Measurements from ENCODE around the gene KCNF1.

KCNF1 gene

DNA sequence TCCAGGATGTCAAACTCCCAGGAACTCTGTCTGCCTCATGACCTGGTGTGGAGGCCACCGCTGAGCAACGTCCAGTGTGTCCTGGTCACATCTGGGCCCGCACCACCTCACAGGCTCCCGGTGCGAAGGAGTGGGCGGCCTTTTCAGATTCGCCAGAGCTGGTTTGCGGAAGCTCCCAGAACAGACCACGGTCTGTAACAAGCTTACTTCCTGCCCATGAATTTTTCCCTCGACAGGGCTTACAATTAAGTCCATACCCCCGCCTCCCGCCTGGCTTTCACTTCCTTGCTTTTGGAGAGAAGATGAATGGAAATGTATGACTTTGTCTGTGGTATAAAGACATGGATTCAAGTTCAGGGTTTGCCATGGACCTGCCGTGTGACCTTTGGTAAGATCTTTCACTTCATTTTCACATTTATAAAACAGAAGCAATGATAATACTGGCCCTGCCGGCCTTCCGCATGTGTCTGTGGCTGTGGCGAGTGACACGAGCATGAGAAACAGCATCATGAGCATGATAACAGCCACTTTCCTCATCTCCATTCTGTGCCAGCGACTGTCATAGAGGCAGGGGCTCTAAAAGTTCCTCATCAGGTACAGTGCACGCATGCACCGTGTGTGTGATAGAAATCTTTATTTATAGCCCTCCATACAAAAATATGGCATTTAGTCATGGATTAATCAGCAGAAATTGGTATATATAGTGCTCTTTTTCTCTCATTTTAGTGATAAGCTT is 31.0 kb upstream of the KCNF1 start:
- DNase-seq: peak; percentile 52

DNA sequence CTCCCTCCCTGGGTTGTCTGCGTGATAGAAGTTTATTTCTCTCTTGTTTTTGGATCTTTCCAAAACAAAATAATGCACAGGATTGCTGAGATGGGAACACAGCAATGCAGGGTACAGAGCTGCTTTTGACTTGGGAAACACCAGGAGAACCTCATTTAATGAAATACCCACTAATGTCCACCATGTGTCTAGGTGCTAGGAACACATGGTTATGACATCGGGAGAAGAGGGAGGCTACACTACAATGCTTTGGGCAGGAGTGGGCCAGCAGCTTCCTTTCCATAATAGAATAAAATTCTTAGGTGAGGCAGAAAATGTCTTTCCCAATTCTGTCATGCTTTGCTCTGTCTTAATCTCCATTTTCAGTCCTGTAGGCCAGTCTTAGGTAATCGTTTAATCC is 29.2 kb upstream of the KCNF1 start:
- no peak for DNase-seq

DNA sequence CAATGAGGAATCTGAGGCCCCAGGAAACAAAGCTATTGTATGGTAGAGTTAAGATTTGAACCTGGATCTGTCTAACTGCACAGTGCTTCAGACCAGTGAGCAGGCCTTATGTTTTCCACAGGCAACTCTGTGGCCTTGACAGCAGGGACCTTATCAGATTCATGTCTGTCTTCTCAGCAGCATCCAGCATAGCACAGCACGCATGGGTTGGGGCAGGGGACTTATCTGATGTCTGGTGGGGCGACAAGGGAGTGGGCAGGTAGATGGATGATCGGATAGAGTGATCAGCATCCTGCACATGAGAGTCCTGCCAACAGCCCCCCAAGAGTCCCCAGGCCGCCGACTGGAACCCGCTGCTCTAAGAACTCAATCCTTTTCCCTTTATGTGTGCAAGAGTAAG is 28.7 kb upstream of the KCNF1 start:
- no peak for DNase-seq

DNA sequence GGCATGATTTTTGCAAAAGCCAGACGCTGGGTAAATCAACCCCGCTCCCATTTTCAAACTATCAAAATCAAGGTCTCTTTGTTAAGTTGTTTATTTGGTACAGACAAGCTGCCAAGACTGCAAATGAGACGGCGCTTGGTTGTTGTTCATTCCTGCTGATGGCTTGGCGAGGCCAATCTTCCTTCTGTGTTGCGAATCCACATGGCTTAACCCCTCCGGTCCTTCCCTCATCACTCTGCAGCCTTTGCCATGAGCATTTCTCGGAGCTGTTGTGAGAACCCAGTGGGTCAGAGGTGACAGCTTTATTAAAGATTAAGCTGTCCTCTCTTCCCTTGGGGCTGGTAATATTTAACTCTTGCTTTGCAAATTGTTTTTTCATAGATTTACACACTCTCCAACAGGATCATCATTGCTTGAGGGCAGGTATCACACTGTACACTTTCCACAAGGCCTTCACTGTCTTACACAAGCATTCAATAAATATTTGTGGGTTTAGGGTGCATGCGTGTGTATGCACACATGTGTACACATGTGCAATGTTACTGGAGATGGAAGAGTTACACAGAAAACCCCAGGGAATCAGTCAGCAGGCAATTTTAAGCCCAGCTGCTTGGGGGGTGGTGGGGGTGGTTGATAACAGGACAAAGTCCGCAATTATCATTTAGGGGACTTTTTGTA is 27.8 kb upstream of the KCNF1 start:
- no peak for DNase-seq

DNA sequence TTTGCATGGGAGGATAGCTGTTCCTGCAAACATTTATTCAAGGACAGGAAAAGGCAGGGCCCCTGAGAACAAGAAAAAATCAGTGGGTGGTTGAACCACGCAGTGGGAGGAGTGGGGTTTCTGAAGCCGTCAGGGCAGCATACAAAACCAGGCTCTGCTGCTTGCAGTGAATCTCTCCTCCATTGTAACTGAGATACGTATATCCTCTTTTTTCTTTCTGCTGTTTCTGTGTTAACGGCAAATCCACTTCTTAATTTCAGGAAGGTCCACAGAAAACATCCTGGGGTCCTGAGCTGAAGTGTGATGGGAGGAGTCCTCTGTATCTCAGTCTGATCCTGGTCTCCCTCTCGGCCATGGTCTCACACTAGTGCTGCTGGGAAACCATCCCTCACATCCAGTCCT is 27.2 kb upstream of the KCNF1 start:
- DNase-seq: no peak

DNA sequence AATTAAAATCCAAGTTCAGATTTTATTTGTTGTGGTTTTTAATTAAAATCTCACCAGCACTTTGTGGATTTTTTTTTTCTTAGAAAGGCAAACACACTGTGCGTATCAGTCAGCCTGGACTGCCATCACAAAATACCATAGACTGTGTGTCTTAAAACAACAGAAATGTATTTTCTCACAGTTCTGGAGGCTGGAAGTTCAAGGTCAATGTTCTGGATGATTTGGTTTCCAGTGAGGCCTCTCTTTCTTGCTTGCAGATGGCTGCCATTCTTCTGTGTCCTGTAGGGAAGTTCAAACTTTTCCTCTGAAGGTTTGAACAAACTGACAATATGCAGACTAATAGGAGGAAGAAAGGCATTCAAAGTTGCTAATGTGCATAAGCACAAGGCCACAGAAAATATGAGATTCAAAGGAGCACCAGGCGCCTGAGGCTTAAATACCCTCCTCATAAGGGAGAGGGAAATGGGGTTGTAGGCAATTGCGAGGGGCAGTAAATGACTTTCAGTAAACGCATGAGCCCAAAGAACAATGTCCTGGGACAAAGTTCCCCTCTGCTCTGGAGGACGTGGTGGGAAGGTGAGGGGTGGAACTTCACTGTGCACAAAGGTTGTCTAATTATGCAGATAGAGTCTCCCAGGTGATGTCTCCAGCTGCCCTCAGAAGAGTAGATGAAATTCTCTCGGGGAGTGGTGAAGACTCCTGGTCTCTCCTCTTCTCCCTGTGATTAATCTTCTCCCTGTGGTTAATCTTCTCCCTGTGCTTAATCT is 26.5 kb upstream of the KCNF1 start:
- DNase-seq: no peak

DNA sequence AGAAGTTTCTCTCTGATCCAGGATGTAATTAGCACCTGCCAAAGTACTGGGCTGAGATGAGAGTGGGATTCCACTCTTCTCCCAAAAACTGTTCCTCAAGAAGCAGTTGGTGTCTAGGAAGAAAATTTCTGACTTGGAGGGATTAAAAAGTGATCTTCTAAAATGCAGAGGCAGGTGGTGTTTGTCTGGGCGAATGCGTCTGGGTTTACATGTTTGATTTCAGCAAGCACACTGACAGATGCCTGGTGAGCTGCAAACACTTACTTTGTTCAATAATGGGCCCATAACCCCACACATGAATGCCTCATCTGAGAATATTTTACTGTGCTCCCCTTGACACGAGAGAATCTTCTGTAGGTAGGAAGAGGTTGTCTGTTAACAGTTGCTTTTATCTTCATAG is 24.3 kb upstream of the KCNF1 start:
- DNase-seq: no peak

DNA sequence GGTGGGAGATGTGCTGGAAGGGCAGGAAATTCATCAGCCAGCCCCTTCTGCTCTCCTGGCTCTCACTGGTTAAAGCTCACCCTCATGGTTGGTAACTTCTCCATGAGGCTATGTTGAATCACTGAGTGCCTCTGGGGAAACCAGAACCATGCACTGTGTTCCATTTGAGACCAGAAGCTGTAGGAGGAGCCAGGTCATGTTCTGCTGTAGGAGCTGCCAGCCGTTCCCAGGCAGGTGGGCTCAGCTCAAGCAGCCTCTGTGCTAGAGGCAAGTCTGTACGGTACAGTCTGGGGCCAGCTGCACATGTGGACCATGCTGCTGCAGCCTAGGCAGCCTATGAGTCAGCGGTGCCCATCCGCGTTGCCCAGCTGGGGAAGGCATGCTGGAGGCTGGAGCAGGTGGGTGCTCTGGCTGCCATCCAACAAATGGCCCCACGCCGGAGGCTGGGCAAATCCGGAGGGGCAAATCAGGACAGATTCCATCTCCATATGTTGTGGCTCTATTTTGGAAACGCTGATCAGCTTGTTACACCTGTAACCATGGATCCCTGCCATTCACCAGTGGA is 22.0 kb upstream of the KCNF1 start:
- DNase-seq: no peak

DNA sequence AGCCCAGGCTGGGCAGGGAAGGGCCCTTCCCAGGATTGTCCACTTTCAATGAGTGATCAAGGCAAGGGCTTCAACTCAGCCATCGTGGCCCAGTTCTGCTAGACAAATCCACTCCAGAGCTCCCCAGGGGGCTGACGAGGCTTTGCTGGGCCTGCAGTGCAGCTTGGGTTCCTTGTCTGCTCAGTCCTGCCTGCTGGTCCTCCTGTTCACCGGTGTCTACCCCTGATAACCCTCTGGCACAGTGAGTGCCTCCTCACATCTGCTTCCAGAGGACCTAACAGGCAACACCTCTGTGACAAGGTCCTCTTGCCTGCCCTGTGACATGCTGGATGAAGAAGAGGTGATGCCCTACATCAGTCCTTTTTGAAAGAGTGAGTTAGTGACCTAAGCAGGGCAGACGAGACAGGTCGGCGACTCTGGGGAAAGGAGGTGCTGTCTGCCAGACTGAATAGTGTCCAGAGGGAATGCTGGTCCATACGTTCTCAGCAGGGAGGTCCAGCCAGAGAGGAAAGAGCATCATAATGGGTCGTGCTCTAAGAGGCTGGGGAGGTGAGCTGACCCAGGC is 20.9 kb upstream of the KCNF1 start:
- no peak for DNase-seq

DNA sequence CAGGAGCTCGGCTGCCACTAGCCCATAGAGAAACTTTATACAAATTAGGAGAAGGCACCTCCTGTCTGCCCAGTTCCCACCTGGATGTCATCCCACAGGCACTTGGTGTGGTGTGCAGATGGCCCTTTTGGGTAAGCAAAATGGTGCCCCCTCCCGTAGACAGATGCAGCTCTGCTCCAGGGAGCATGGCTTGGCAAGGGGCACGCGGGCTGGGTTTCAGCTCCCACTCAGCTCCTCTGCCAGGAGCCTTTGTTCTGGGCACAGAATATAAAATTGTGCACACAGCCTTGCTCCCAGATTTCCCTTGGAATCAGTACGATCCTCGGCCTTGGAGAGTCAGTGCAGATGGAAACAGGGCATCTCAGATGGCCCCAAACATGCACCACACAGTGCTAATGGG is 20.3 kb upstream of the KCNF1 start:
- no peak for DNase-seq

DNA sequence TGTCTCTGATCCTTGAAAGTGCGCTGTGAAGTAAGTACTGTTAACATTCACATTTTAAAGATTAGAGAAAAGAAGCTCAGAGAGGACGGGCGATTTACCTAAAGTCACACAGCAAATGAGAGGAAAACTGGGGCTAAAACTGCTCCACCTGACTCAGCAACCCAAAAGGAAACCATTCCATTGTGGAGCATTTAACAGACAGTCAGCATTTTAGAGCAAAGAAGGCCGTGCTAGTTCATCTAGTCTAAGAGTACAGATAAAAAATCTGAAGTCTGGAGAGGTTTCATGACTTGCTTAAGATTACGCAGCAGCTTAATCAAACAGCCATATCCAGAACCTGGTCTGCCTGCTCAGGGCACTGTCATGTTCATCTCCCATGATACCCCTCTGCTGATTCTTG is 19.9 kb upstream of the KCNF1 start:
- no peak for DNase-seq

DNA sequence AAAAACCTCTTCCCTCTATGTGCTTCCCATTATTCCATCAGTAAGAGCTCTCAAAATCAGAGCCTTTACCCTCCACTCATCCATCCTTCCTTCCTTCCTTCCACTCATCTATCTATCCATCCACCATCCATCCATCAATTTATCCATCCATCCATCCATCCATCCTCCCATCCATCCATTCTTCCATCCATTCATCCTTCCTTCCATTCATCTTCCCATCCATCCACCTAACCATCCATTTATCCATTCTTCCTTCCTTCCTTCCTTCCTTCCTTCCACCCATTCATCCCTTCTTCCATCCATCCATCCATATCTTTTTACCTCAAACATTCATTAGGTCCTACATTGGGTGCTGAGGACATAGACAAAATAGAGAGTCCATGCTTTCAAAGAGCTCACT is 19.4 kb upstream of the KCNF1 start:
- DNase-seq: no peak

DNA sequence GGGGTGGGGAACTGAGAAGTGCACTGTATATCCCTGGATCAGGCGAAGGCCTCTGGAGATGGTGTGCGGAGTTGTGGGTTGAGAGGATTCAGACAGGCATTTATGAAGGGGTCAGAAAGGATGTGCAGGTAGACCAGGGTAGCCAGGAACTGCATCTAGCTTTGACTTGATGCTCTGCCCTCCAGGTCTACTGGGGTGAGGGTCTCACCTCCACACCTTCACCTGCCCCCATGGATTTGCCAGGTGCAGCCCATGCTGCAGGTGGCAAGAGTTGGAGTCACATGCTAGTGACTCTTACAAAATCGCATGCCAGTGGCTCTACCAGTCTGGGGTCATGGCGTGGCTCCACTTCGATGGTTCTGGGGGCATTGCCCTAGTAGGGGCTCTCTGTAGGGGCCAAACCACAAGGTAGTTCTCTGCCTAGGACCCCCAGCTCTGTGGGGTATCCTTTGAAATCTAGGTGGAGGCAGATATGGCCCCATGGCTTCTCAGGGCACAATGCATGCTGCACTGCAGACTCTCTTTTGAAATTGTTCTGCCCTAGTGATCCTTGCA is 18.9 kb upstream of the KCNF1 start:
- no peak for DNase-seq

DNA sequence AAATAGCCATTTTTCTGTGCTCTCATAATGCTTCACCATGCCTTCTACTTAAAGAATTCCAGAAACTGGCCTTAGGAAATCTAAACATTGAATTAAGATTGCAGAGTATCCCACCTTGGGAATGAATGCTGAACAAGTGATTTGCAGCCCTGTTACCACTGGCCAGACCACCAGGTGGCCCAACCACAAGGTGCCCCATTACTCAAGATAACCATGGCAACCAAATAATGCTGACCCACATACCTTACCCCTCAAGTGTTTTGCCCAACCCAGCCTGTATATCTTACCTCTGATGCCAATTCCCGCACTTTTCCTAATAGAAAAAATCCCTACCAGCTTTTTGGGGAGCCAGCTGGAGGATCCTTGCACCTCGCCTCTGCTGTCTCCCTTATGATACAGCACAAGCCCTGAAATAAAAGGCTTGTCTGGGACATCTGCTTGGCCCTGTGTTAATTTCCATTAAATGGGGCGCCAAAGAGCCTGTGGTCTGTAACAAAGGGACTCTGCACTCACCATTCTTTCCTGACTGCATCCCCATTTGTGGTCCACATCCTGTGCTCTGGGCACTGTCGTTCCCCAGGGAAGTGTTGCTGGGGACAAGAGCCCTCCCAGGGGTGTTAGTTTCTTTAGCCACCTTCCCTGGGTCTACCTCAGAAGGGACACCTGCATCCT is 17.3 kb upstream of the KCNF1 start:
- no peak for DNase-seq

DNA sequence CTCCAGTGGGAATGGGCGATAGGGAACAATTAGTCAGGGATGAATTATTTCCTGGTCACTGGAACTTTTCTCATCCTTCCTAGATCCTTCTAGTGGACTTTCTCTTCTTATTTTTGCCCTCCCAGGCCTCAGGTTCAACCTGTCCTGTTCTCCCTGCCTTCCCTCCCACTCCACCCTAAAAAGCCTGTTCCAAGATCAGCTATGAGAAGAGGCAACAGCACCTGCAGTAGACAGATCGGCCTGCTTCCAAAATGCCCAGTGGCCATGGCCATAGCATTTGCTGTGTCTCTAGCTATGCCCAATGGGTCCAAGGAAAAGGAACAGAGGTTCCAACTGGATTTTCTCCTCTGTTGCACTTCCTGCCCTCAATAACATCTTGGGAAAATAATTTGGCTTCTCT is 16.5 kb upstream of the KCNF1 start:
- no peak for DNase-seq

DNA sequence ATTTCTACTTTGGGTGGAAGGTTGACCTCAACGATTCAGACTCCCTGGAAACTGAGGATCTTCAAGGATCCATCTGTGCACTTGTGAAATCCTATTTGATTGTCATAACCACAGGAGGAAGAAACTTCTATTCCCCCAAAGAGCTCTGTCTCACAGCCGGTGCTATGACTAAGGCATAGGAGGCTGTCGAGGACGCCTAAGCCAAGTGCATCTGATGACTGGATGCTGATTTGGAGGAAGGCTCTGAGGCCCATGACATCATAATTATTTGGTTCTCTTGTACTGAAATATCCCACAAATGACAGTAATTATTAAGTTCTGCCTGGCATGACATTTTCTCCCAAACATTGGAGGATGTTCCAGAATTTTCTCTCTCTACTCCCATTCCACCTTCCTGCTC is 13.8 kb upstream of the KCNF1 start:
- DNase-seq: no peak

DNA sequence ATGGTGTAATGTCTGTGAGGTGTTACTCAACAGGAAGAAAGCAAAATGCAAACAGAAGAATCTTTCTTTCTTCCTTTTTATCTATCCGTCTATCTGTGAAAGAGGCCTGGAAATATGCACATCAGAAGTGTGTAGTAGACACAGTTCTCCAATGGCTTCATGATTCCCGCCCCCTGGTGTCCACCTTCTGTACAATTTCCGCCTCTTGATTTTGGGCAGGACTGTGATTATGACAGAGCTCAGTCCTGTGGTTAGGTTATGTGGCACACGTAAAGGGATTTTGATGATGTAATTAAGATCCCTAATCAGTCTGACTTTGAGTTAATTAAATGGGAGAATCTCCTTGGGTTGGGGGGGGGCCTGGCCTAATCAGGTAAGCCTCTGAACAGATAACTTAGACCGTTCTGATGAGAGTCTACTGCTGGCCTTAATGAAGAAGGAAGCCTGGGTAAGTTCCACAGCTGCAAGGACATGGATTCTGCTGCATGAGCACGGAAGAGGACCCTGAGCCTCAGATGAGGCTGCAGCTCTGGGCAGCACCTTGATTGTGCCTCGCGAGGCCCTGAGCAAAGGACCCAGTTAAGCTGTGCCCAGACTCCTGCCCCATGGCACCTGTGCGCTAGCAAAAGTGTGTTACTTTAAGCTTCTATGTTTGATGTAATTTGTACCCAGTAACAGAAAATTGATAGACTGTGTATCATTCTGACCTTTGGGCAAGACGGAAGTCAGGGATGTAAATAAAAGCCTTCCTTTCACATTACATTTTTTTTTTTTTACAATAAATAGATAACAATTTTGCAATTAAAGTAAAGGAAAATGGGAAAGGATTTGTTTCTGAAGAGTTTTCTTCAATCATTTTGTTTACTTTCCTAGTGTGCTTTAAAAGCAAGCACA is 11.3 kb upstream of the KCNF1 start:
- DNase-seq: peak; percentile 69

DNA sequence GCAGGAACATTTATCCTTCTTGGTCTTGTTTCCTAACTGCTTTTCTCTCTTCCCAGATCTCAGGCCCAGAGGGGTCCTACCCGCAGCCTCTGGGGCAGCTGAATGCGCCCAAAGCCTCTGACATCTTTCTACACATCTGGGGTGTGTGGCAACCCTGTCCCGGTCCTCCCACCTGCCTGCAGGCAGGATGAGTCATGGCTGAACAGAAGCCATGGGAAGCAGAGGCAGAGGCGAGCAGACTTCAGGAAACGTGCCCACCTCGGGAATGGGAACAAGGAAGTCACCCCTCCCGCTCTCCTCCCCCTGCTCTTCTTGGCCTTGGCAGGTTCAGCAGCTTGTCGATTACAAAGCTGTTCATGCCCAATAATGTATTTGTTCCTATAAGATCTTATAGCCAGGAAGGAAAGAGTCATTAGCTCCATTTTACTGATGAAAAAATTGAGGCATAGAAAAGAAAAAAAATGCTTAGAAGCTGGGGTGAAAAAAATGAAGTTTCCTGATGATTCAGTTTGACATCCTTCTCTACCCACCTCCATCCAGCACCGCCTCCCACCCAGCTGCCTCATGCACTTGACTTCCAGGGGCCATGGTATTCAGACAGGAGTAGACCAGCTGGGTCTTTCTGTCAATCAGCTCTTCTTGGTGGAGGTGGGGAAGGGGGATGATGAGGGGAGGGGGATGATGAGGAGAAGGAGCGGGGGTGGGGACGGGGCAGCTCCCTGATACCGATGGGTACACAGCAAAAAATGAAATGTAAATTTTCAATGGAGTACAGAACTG is 10.4 kb upstream of the KCNF1 start:
- DNase-seq: no peak

DNA sequence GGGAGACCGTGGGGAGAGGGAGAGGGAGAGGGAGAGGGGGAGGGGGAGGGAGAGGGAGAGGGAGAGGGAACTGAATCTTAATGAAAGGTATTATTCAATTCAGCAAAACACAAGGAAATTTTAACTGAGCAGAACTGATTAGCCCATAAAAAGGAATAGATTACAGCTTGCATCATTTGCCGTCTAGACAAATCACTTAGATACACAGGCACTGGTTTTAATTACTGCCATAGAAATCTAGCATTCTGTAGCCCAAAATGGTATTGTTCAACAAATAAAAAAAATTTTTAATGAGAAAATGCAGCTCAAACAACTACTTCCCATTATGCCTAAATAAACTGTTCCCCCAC is 7.9 kb upstream of the KCNF1 start:
- DNase-seq: no peak

DNA sequence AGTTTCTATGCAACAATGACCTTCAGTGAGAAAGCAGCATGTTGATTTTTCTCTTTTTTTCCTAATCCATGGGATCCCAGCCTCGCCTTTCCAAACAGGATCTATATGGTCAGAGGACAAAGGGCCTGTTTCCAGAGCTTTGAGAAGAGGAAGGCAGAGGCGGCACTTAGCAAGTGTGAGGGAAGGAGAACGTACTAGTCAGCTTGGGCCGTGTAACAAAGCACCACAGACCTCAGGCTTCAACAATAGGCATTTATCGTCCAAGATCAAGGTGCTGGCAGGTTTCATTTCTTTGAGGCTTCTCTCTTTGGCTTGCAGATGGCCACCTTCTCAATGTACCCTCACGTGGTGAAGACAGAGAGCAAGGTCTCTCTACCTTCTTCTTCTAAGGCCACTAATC is 7.3 kb upstream of the KCNF1 start:
- DNase-seq: no peak
